Keratinocyte (primary cell): ENCODE measurements around the gene PDZRN3. TPM values are rescaled to one million over a fixed set of nuclear protein-coding genes. Genes with fewer than 3 reads are reported as not detected.

Experiments used
- DNase-seq: peaks from one replicate; pipeline ENCODE4 v3.0.0-alpha.2; 2011; ENCODE audit warnings: low read depth, missing footprints, low spot score
- FAIRE-seq: peaks from 2 replicates; lab custom pipeline; 2011; peaks lifted over from hg19 to GRCh38; lab: Jason Lieb, UNC
- H2AFZ ChIP-seq: 2 replicates; pipeline ENCODE4 v1.6.0; 2012; ENCODE audit warnings: low read length, control low read depth, inconsistent platforms; ENCODE audit not compliant: control insufficient read depth
- H3K27ac ChIP-seq: 2 replicates; pipeline ENCODE4 v1.5.1; 2011; ENCODE audit warnings: low read length; ENCODE audit not compliant: control insufficient read depth, insufficient read depth
- H3K27me3 ChIP-seq: 3 replicates; pipeline ENCODE4 v1.6.0; 2011; ENCODE audit warnings: low read length; ENCODE audit not compliant: control insufficient read depth, insufficient read depth; ENCODE audit errors: extremely low read depth
- H3K36me3 ChIP-seq, 2 experiments: 2 replicates in 1 of 2; 3 replicates in 1 of 2; pipeline ENCODE4 v1.5.1; 2011; ENCODE audit warnings: low read length in 2 of 2, mild to moderate bottlenecking in 1 of 2; ENCODE audit not compliant: control insufficient read depth in 2 of 2, insufficient read depth in 2 of 2; ENCODE audit errors: extremely low read depth in 1 of 2
- H3K4me1 ChIP-seq: 3 replicates; pipeline ENCODE4 v1.5.1; 2011; ENCODE audit warnings: low read length; ENCODE audit not compliant: control insufficient read depth, insufficient read depth; ENCODE audit errors: extremely low read depth
- H3K4me2 ChIP-seq: 3 replicates; pipeline ENCODE4 v1.6.0; 2011; ENCODE audit warnings: low read depth, low read length; ENCODE audit not compliant: control insufficient read depth, insufficient read depth; ENCODE audit errors: extremely low read depth
- H3K4me3 ChIP-seq, 3 experiments: fragments of 200-600 bp in 1 of 3; sonication (generic) in 1 of 3; 2 replicates in 2 of 3; 3 replicates in 1 of 3; pipeline ENCODE4 v1.5.1; 2011 to 2016; ENCODE audit warnings: low read length in 3 of 3, mild to moderate bottlenecking in 3 of 3, control low read depth in 2 of 3, inconsistent platforms in 1 of 3, low read depth in 1 of 3, mixed read lengths in 1 of 3, mixed run types in 1 of 3, moderate library complexity in 1 of 3; ENCODE audit not compliant: control insufficient read depth in 2 of 3, insufficient read depth in 2 of 3; ENCODE audit errors: extremely low read depth in 1 of 3
- H3K79me2 ChIP-seq: 2 replicates; pipeline ENCODE4 v1.6.0; 2012; ENCODE audit warnings: low read length; ENCODE audit not compliant: control insufficient read depth, insufficient read depth
- H3K9ac ChIP-seq: 3 replicates; pipeline ENCODE4 v1.6.0; 2011; ENCODE audit warnings: low read length; ENCODE audit not compliant: control insufficient read depth, insufficient read depth; ENCODE audit errors: extremely low read depth
- H3K9me1 ChIP-seq: 3 replicates; pipeline ENCODE4 v1.6.0; 2011; ENCODE audit warnings: low read length; ENCODE audit not compliant: control insufficient read depth, insufficient read depth; ENCODE audit errors: extremely low read depth
- H3K9me3 ChIP-seq: 2 replicates; pipeline ENCODE4 v1.5.1; 2012; ENCODE audit warnings: low read depth, low read length; ENCODE audit not compliant: control insufficient read depth
- H4K20me1 ChIP-seq: 3 replicates; pipeline ENCODE4 v1.6.0; 2011; ENCODE audit warnings: low read length; ENCODE audit not compliant: control insufficient read depth, insufficient read depth; ENCODE audit errors: extremely low read depth
- EZH2 ChIP-seq: IDR thresholded peaks from one replicate; pipeline ENCODE4 v1.6.1; 2012; ENCODE audit warnings: inconsistent platforms, mild to moderate bottlenecking, low read length, moderate library complexity
- dilution Hi-C: fragments of 300-500 bp; cut with MboI; formaldehyde crosslinking; loops from one replicate; pipeline ENCODE4 v1.7.0; 2020; ENCODE audit warnings: low sequenced_read_pairs; ENCODE audit not compliant: extremely low pct_ligation_motif_present
- polyA plus RNA-seq, 5 experiments: library from polyadenylated mRNA; depleted of rRNA in 3 of 5; stranded (reverse) in 3 of 5; stranded (forward) in 1 of 5; unstranded in 1 of 5; fragments of >200 nt; gene quantifications; 1 replicate in 1 of 5; 2 replicates in 3 of 5; 3 replicates in 1 of 5; pipeline versions ENCODE4 v1.2.1 to v1.2.3, GENCODE V29; 2011 to 2012; ENCODE audit warnings: missing spikeins in 2 of 5, low read depth in 1 of 5, low replicate concordance in 1 of 5
- TF ChIP-seq, protein P1 (sequence below), 3 experiments: IDR thresholded peaks in 1 of 3; conservative IDR thresholded peaks in 1 of 3; optimal IDR thresholded peaks in 1 of 3; 2 replicates in 2 of 3; 3 replicates in 1 of 3; pipeline versions ENCODE3 to v1.5.1; 2011; ENCODE audit warnings: low read length in 3 of 3, mild to moderate bottlenecking in 3 of 3, moderate library complexity in 2 of 3, control low read depth in 1 of 3, inconsistent platforms in 1 of 3; ENCODE audit not compliant: insufficient read depth in 2 of 3; ENCODE audit errors: extremely low read depth in 1 of 3

PDZRN3 gene
- polyA plus RNA-seq, 1 donor (not counting 4 experiments of a cell fraction or from before 2014, with no cell fraction given), result not detected

DNA sequence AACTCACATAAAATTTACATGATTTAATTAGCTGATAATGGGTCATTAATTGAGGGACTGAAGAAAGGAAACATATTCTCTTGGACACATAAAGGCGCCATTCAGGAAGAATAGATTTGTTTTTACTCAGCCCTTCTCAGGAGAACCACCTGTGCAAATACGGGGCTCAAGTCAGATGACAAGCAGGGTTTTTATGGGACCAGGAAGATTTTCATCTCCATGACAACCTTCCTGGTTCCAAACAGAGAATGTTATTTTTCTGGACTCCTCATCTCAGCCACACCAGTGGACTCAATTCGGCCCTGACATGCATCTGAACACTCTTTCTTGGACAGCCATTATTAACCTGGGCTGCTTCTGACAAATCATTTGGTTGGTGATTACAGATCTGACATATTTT is 120.5 kb downstream of the PDZRN3 start:
- Histone ChIP-seq H3K36me3 (no peaks in the 10 kb centered on the region), H3K4me2 (no peak overlapping the region), H3K9me1 (no peaks in the 10 kb centered on the region), H2AFZ (no peak overlapping the region), H3K9ac (no peak overlapping the region), H3K79me2 (no peaks in the 10 kb centered on the region), H4K20me1 (no peaks in the 10 kb centered on the region), H3K4me3 (no peak overlapping the region), H3K4me1 (no peaks in the 10 kb centered on the region), H3K27me3 (no peaks in the 10 kb centered on the region), H3K27ac (no peak overlapping the region), H3K9me3 (no peaks in the 10 kb centered on the region)
- dilution Hi-C loops, result no loop called here
- DNase-seq, result no peak
- FAIRE-seq, result no peak
- TF ChIP-seq, protein P1, sequence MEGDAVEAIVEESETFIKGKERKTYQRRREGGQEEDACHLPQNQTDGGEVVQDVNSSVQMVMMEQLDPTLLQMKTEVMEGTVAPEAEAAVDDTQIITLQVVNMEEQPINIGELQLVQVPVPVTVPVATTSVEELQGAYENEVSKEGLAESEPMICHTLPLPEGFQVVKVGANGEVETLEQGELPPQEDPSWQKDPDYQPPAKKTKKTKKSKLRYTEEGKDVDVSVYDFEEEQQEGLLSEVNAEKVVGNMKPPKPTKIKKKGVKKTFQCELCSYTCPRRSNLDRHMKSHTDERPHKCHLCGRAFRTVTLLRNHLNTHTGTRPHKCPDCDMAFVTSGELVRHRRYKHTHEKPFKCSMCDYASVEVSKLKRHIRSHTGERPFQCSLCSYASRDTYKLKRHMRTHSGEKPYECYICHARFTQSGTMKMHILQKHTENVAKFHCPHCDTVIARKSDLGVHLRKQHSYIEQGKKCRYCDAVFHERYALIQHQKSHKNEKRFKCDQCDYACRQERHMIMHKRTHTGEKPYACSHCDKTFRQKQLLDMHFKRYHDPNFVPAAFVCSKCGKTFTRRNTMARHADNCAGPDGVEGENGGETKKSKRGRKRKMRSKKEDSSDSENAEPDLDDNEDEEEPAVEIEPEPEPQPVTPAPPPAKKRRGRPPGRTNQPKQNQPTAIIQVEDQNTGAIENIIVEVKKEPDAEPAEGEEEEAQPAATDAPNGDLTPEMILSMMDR (optimal IDR thresholded peaks at IDR 0.05 in 1 of 3, IDR thresholded peaks at IDR 0.05 in 1 of 3, conservative IDR thresholded peaks at IDR 0.05 in 1 of 3; ENCODE audit: extremely low read depth in 1 of 3, insufficient read depth in 2 of 3, low read length in 3 of 3), result no peak
- no peak for TF ChIP-seq EZH2

DNA sequence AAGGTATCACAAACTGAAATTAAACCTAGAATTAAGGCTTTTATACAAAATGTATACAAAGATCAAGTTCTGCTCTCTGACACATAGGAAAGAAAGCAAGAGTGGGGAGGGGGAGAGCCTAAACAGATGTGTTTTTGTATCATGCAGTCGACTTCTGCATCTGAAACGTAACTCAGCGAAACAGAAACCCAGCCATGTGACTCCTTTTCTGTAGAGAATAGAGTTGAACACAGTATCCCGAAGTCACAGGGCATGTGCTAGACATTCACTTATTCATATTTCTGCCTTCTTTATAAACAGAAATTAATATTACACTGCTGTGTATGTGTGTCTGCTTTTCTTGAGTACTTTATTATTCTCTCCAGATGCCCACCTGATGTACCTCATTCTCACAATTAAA is 121.0 kb downstream of the PDZRN3 start:
- Histone ChIP-seq H3K27me3 (no peaks in the 10 kb centered on the region), H3K27ac (no peak overlapping the region), H3K36me3 (no peaks in the 10 kb centered on the region), H3K9ac (no peak overlapping the region), H2AFZ (no peak overlapping the region), H3K4me1 (no peaks in the 10 kb centered on the region), H3K79me2 (no peaks in the 10 kb centered on the region), H3K9me3 (no peaks in the 10 kb centered on the region), H3K4me2 (no peak overlapping the region), H3K4me3 (no peak overlapping the region), H3K9me1 (no peaks in the 10 kb centered on the region), H4K20me1 (no peaks in the 10 kb centered on the region)
- dilution Hi-C loops, result no loop called here
- DNase-seq (no peak), FAIRE-seq (no peak)
- TF ChIP-seq EZH2, result no peak
- TF ChIP-seq, protein P1 (optimal IDR thresholded peaks at IDR 0.05 in 1 of 3, IDR thresholded peaks at IDR 0.05 in 1 of 3, conservative IDR thresholded peaks at IDR 0.05 in 1 of 3; ENCODE audit: extremely low read depth in 1 of 3, insufficient read depth in 2 of 3, low read length in 3 of 3), result no peak
